IMR-90 (cell line): ENCODE measurements around the gene PIP5K1C. TPM values are rescaled to one million over a fixed set of nuclear protein-coding genes. Genes with fewer than 3 reads are reported as not detected.

ENCODE experiments used
- ATAC-seq: fragments of 200-7000 bp; cut with Tn5 transposase; 2 replicates; pipeline ENCODE4 v1.9.1; 2020; ENCODE audit warnings: low read depth, mild to moderate bottlenecking, moderate library complexity
- BruUV-seq: library from RNA; stranded (reverse); fragments of 400-500 nt; replicated peaks from 2 replicates; lab custom pipeline; 2021; lab: Mats Ljungman, UMichigan
- CTCF ChIA-PET: fragments of 300-600 bp; formaldehyde crosslinking; extraction: SDS; loops from one replicate; lab custom pipeline; 2021; ENCODE audit warnings: antibody characterized with exemption; lab: Yijun Ruan, JAX
- POLR2A ChIA-PET: fragments of 300-600 bp; sonication (Branson Sonifier 250); formaldehyde crosslinking; loops from one replicate; lab custom pipeline; 2022; ENCODE audit warnings: antibody characterized with exemption; ENCODE audit not compliant: unreplicated experiment; lab: Charles Lee
- DNase-seq: peaks from one replicate; pipeline ENCODE4 v3.0.0; 2013
- H2AFZ ChIP-seq: replicated peaks from 2 replicates; pipeline ENCODE3; 2013; ENCODE audit warnings: low read length, mild to moderate bottlenecking; ENCODE audit not compliant: poor library complexity
- H2AK5ac ChIP-seq: 2 replicates; pipeline ENCODE4 v1.6.1; 2013; ENCODE audit warnings: low read depth, low read length, inconsistent platforms
- H2AK9ac ChIP-seq: replicated peaks from 2 replicates; pipeline ENCODE3; 2013; ENCODE audit warnings: mild to moderate bottlenecking, low read depth, low read length, moderate library complexity; ENCODE audit not compliant: poor library complexity
- H2BK120ac ChIP-seq: 2 replicates; pipeline ENCODE4 v1.6.1; 2013; ENCODE audit warnings: low read depth, low read length, inconsistent platforms
- H2BK15ac ChIP-seq: 3 replicates; pipeline ENCODE4 v1.6.1; 2013; ENCODE audit warnings: low read depth, low read length, inconsistent platforms
- H2BK20ac ChIP-seq: 2 replicates; pipeline ENCODE4 v1.6.1; 2013; ENCODE audit warnings: low read depth, mild to moderate bottlenecking, inconsistent platforms, low read length, moderate library complexity
- H2BK5ac ChIP-seq: 2 replicates; pipeline ENCODE4 v1.6.1; 2013; ENCODE audit warnings: mild to moderate bottlenecking, low read depth, low read length, inconsistent platforms; ENCODE audit not compliant: poor library complexity, severe bottlenecking
- H3K14ac ChIP-seq: replicated peaks from 2 replicates; pipeline ENCODE4 v1.6.1; 2013; ENCODE audit warnings: low read depth, low read length, inconsistent platforms
- H3K18ac ChIP-seq: 2 replicates; pipeline ENCODE4 v1.6.1; 2013; ENCODE audit warnings: low read depth, low read length, control low read depth
- H3K23ac ChIP-seq: 2 replicates; pipeline ENCODE4 v1.6.1; 2013; ENCODE audit warnings: low read depth, low read length, inconsistent platforms
- H3K27ac ChIP-seq: 2 replicates; pipeline ENCODE4 v1.5.1; 2013; ENCODE audit warnings: mild to moderate bottlenecking, control low read depth, low read length; ENCODE audit not compliant: insufficient read depth
- H3K27me3 ChIP-seq: 2 replicates; pipeline ENCODE4 v1.6.1; 2013; ENCODE audit warnings: low read length; ENCODE audit not compliant: control insufficient read depth, insufficient read depth
- H3K36me3 ChIP-seq: 2 replicates; pipeline ENCODE4 v1.6.1; 2013; ENCODE audit warnings: low read length, mixed read lengths; ENCODE audit not compliant: control insufficient read depth, insufficient read depth
- H3K4ac ChIP-seq: 2 replicates; pipeline ENCODE4 v1.6.1; 2013; ENCODE audit warnings: low read depth, low read length, inconsistent platforms
- H3K4me1 ChIP-seq: 2 replicates; pipeline ENCODE4 v1.6.1; 2013; ENCODE audit warnings: low read length, mixed read lengths; ENCODE audit not compliant: control insufficient read depth, insufficient read depth
- H3K4me2 ChIP-seq: 2 replicates; pipeline ENCODE4 v1.6.1; 2013; ENCODE audit warnings: low read depth, mild to moderate bottlenecking, control low read depth, low read length, moderate library complexity
- H3K4me3 ChIP-seq: 2 replicates; pipeline ENCODE4 v1.5.1; 2013; ENCODE audit warnings: low read depth, mild to moderate bottlenecking, control low read depth, low read length, moderate library complexity; ENCODE audit not compliant: insufficient read depth
- H3K56ac ChIP-seq: 2 replicates; pipeline ENCODE4 v1.6.1; 2013; ENCODE audit warnings: low read length, inconsistent platforms; ENCODE audit not compliant: insufficient read depth; ENCODE audit errors: extremely low read depth
- H3K79me1 ChIP-seq, 2 experiments: 2 replicates each; pipeline ENCODE4 v1.6.1; 2013; ENCODE audit warnings: low read length in 2 of 2, inconsistent platforms in 1 of 2, low read depth in 1 of 2
- H3K9ac ChIP-seq: 2 replicates; pipeline ENCODE4 v1.6.1; 2013; ENCODE audit warnings: low read depth, low read length, control low read depth
- H3K9me1 ChIP-seq: 2 replicates; pipeline ENCODE4 v1.6.1; 2013; ENCODE audit warnings: low read length, inconsistent platforms; ENCODE audit not compliant: insufficient read depth
- H3K9me3 ChIP-seq: 2 replicates; pipeline ENCODE4 v1.6.1; 2013; ENCODE audit warnings: low read length; ENCODE audit not compliant: control insufficient read depth, insufficient read depth
- H4K20me1 ChIP-seq: 2 replicates; pipeline ENCODE4 v1.6.1; 2013; ENCODE audit warnings: low read length, inconsistent platforms; ENCODE audit not compliant: insufficient read depth
- H4K5ac ChIP-seq: 2 replicates; pipeline ENCODE4 v1.6.1; 2013; ENCODE audit warnings: mild to moderate bottlenecking, low read depth, low read length, control low read depth
- H4K8ac ChIP-seq, 2 experiments: 2 replicates each; pipeline ENCODE4 v1.6.1; 2013; ENCODE audit warnings: low read depth in 2 of 2, low read length in 2 of 2, control low read depth in 1 of 2, inconsistent platforms in 1 of 2
- H4K91ac ChIP-seq: 2 replicates; pipeline ENCODE4 v1.6.1; 2013; ENCODE audit warnings: low read depth, low read length, inconsistent platforms; ENCODE audit not compliant: insufficient read depth
- MAZ ChIP-seq: IDR thresholded peaks from 2 replicates; pipeline ENCODE4 v1.6.1; 2012; ENCODE audit warnings: low read depth, mild to moderate bottlenecking, low read length, improper control_type of control experiment, moderate library complexity, borderline replicate concordance
- MXI1 ChIP-seq: IDR thresholded peaks from 2 replicates; pipeline ENCODE4 v1.6.1; 2012; ENCODE audit warnings: low read depth, mild to moderate bottlenecking, low read length, moderate library complexity, borderline replicate concordance
- USF2 ChIP-seq: fragments of 150-350 bp; IDR thresholded peaks from 2 replicates; pipeline ENCODE4 v1.6.1; 2017; ENCODE audit warnings: mild to moderate bottlenecking, antibody characterized with exemption, low read length, low read depth
- WGBS, 2 experiments: methylation state at CpG; one replicate each; pipeline versions ENCODE4 v1.1.5 to v1.1.7; 2013; ENCODE audit warnings: missing lambda C conversion rate in 2 of 2; ENCODE audit not compliant: insufficient read length in 1 of 2; ENCODE audit errors: extremely low coverage in 2 of 2; 5-methylcytosine and 5-hydroxymethylcytosine counted together
- dilution Hi-C: fragments of 300-500 bp; cut with HindIII; formaldehyde crosslinking; loops from one replicate; pipeline ENCODE4 v1.14.3; 2018; ENCODE audit warnings: low sequenced_read_pairs; ENCODE audit not compliant: unreplicated experiment
- in situ Hi-C: fragments of 300-500 bp; cut with MboI; formaldehyde crosslinking; loops from 3 replicates; pipeline ENCODE4 v1.14.3; 2019; ENCODE audit warnings: low sequenced_read_pairs, inconsistent platforms, mixed read lengths
- intact Hi-C: fragments of 100-400 bp; cut with micrococcal nuclease; formaldehyde crosslinking; loops from 2 replicates; pipeline ENCODE4 v1.10.0; 2022
- polyA plus RNA-seq, 3 experiments: library from polyadenylated mRNA; depleted of rRNA; stranded (reverse); fragments of >200 nt; gene quantifications; 2 replicates each; pipeline ENCODE4 v1.2.3, GENCODE V29; 2012; ENCODE audit warnings: low replicate concordance in 1 of 3
- total RNA-seq: library from RNA; depleted of rRNA; stranded (reverse); fragments of >200 nt; gene quantifications from 2 replicates; pipeline ENCODE4 v1.2.3, GENCODE V29; 2012

Gene PIP5K1C
- total and polyA plus RNA-seq, 2 of the 4 experiments (the other 2 are of a cell fraction), result 13.6 to 23.3 TPM

GRCh38 chr19:3656747-3657394, 43.4 kb downstream of the PIP5K1C start:
- ATAC-seq (no peak), DNase-seq (no peak)
- H2AFZ ChIP-seq, result no peak overlapping the region
- no peak overlapping the region for H3K27ac ChIP-seq
- H3K56ac ChIP-seq, result no peak overlapping the region
- ChIA-PET POLR2A (no interaction called here), CTCF (no interaction called here)
- dilution Hi-C loops (no loop called here), in situ Hi-C loops (no loop called here), intact Hi-C loops (no loop called here)
- H3K4ac ChIP-seq, result no peak overlapping the region
- H2BK5ac ChIP-seq, result peak overlapping the region; percentile 22
- H2AK9ac ChIP-seq, result peak overlapping the region; percentile 98
- H3K4me2 ChIP-seq, result no peak overlapping the region
- peaks cover 6 to 16% of the 10 kb centered on the region in 2 experiments for H3K79me1 ChIP-seq
- H3K4me3 ChIP-seq, result no peak overlapping the region
- H2BK15ac ChIP-seq, result no peak overlapping the region
- no peak overlapping the region for H4K8ac ChIP-seq
- no peaks in the 10 kb centered on the region for H3K27me3 ChIP-seq
- H4K20me1 ChIP-seq, result no peaks in the 10 kb centered on the region
- TF ChIP-seq MXI1 (no peak), MAZ (no peak), USF2 (no peak)
- no peak overlapping the region for H3K18ac ChIP-seq
- peak overlapping the region; percentile 42; the same call in 1 of the 2 replicates for H2AK5ac ChIP-seq
- 95% methylated on average over 6 of the region's 19 CpGs; no CpG with 5 or more reads in 1 of the 2 experiments for WGBS, 2 experiments
- no peak overlapping the region for H4K91ac ChIP-seq
- no TSS peak for BruUV-seq
- H3K23ac ChIP-seq, result no peak overlapping the region
- no peak overlapping the region for H3K14ac ChIP-seq
- no peak overlapping the region for H4K5ac ChIP-seq
- peaks cover 3% of the 10 kb centered on the region for H3K4me1 ChIP-seq
- H2BK120ac ChIP-seq, result no peak overlapping the region
- peaks cover 3% of the 10 kb centered on the region; the same call in 1 of the 2 replicates for H3K9me1 ChIP-seq
- H3K9me3 ChIP-seq, result no peaks in the 10 kb centered on the region
- H3K9ac ChIP-seq, result no peak overlapping the region
- no peak overlapping the region for H2BK20ac ChIP-seq
- H3K36me3 ChIP-seq, result peaks cover 65% of the 10 kb centered on the region
